ENCODE data around the gene POLR2E. TPM values are rescaled to one million over a fixed set of nuclear protein-coding genes. Genes with fewer than 3 reads are reported as not detected.
A peak's percentile ranks its signal among the peaks of the same experiment; 100 is the strongest.

POLR2E gene
- total RNA-seq, 2 donors from 2014 or later: 24.9 to 78.1 TPM

- 48 to 56% methylated on average over 15 to 16 of the region's 16 CpGs for WGBS, 2 donors
- intact Hi-C loops (cut with DNase I): no loop called here
- DNase-seq: peak in 3 of 4 donors; percentile 53 to 76 (median 57)
- H3K4me3 ChIP-seq: no peak overlapping the region
- H3K9me3 ChIP-seq: no peaks in the 10 kb centered on the region
- H3K27ac ChIP-seq: no peak overlapping the region
- no peak for ATAC-seq
- no peaks in the 10 kb centered on the region for H3K27me3 ChIP-seq
- TF ChIP-seq CTCF (IDR thresholded peaks at IDR 0.05) (no peak), POLR2A (IDR thresholded peaks at IDR 0.05) (no peak)
- no peaks in the 10 kb centered on the region for H3K36me3 ChIP-seq (replicated peaks in 1 of 2; ENCODE audit: insufficient read depth in 1 of 2, low read depth in 2 of 2)
- H3K4me1 ChIP-seq: peaks cover 24% of the 10 kb centered on the region
Measured at GRCh38 chr19:1076951-1077350, 18.2 kb downstream of the POLR2E start.

- Histone ChIP-seq H3K9me3 (no peaks in the 10 kb centered on the region), H3K4me1 (peaks cover 24% of the 10 kb centered on the region), H3K36me3 (replicated peaks in 1 of 2; ENCODE audit: insufficient read depth in 1 of 2, low read depth in 2 of 2) (no peaks in the 10 kb centered on the region), H3K27me3 (peaks cover 0 to 3% of the 10 kb centered on the region in 2 donors), H3K27ac (peak overlapping the region in 2 of 4 donors; percentile 42 to 51), H3K4me3 (no peak overlapping the region)
- ATAC-seq (no peak), DNase-seq (no peak)
- TF ChIP-seq CTCF (IDR thresholded peaks at IDR 0.05) (no peak), POLR2A (IDR thresholded peaks at IDR 0.05) (no peak)
- 85 to 100% methylated on average over 3 to 4 of the region's 4 CpGs for WGBS, 2 donors
- intact Hi-C loops (cut with DNase I): no loop called here
Measured at GRCh38 chr19:1076046-1076386, 19.2 kb downstream of the POLR2E start.

GRCh38 chr19:1074544-1075283 is 20.5 kb downstream of the POLR2E start:
- 55 to 70% methylated on average over 8 to 33 of the region's 54 CpGs for WGBS, 2 donors

DNA sequence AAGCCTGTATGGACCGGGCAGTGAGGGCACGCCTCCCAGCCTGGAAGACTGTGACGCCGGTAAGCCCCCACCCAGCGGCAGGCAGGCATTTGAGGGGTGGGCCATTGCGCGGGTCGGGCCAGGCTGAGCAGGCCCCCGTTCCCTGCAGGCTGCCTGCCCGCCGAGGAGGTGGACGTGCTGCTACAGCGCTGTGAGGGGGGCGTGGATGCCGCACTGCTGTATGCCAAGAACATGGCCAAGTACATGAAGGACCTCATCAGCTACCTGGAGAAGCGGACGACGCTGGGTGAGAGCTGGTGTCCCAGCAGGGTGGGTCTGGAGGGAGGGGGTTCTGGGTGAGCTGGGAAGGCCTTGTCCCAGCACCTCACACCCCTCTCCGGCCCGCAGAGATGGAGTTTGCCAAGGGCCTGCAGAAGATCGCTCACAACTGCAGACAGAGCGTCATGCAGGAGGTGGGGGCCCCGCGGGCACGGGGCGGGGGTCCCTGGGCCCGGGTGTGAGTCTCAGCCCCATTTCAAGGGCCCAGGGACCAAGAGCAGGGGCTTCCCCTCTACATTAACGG is 21.1 kb downstream of the POLR2E start:
- Histone ChIP-seq H3K27me3 (peaks cover 0 to 18% of the 10 kb centered on the region in 2 donors), H3K4me3 (no peak overlapping the region), H3K27ac (no peak overlapping the region), H3K4me1 (peaks cover 29% of the 10 kb centered on the region), H3K9me3 (no peaks in the 10 kb centered on the region), H3K36me3 (replicated peaks in 1 of 2; ENCODE audit: insufficient read depth in 1 of 2, low read depth in 2 of 2) (no peaks in the 10 kb centered on the region)
- intact Hi-C loops (cut with DNase I): no loop called here
- DNase-seq (no peak), ATAC-seq (no peak)
- 81% methylated on average over 3 to 27 of the region's 28 CpGs for WGBS, 2 donors
- TF ChIP-seq POLR2A (IDR thresholded peaks at IDR 0.05) (no peak), CTCF (IDR thresholded peaks at IDR 0.05) (no peak)

More at GRCh38 chr19:1074544-1075283, 20.5 kb downstream of the POLR2E start:
- Histone ChIP-seq H3K27me3 (peaks cover 0 to 13% of the 10 kb centered on the region in 2 donors), H3K9me3 (no peaks in the 10 kb centered on the region), H3K27ac (peak overlapping the region in 1 of 4 donors; percentile 42), H3K4me3 (no peak overlapping the region), H3K4me1 (peaks cover 29% of the 10 kb centered on the region), H3K36me3 (replicated peaks in 1 of 2; ENCODE audit: insufficient read depth in 1 of 2, low read depth in 2 of 2) (no peaks in the 10 kb centered on the region)
- DNase-seq (peak; percentile 58 to 79 (median 68)), ATAC-seq (no peak)
- intact Hi-C loops (cut with DNase I): no loop called here
- TF ChIP-seq CTCF (IDR thresholded peaks at IDR 0.05) (no peak), POLR2A (IDR thresholded peaks at IDR 0.05) (no peak)

Measured in body of pancreas (tissue), 4 donors.